ENCODE results near the gene MAP2K6.

MAP2K6 gene

GRCh38 chr17:69588316-69588715 lies 173.8 kb downstream of the MAP2K6 start:
- DNase-seq, result no peak

GRCh38 chr17:69588827-69589239 lies 174.3 kb downstream of the MAP2K6 start:
- no peak for DNase-seq

- DNase-seq, result no peak
These were observed 176.2 kb downstream of the MAP2K6 start for GRCh38 chr17:69590671-69591070.

- no peak for DNase-seq
These were observed 178.3 kb downstream of the MAP2K6 start for GRCh38 chr17:69592692-69593350.

- no peak for DNase-seq
These were observed 178.8 kb downstream of the MAP2K6 start for GRCh38 chr17:69593351-69593715.

GRCh38 chr17:69593716-69594115 lies 179.2 kb downstream of the MAP2K6 start:
- no peak for DNase-seq

GRCh38 chr17:69594641-69595040 lies 180.1 kb downstream of the MAP2K6 start:
- no peak for DNase-seq

GRCh38 chr17:69596141-69596540 lies 181.6 kb downstream of the MAP2K6 start:
- no peak for DNase-seq

- no peak for DNase-seq
These were observed 183.6 kb downstream of the MAP2K6 start for GRCh38 chr17:69597898-69598692.

GRCh38 chr17:69602972-69603371 lies 188.5 kb downstream of the MAP2K6 start:
- DNase-seq, result no peak
